Measurements from ENCODE around the gene BEND4. TPM values are rescaled to one million over a fixed set of nuclear protein-coding genes. Genes with fewer than 3 reads are reported as not detected.

BEND4 gene
- under 0.01 and 0.17 TPM in 2 replicates for total RNA-seq

DNA sequence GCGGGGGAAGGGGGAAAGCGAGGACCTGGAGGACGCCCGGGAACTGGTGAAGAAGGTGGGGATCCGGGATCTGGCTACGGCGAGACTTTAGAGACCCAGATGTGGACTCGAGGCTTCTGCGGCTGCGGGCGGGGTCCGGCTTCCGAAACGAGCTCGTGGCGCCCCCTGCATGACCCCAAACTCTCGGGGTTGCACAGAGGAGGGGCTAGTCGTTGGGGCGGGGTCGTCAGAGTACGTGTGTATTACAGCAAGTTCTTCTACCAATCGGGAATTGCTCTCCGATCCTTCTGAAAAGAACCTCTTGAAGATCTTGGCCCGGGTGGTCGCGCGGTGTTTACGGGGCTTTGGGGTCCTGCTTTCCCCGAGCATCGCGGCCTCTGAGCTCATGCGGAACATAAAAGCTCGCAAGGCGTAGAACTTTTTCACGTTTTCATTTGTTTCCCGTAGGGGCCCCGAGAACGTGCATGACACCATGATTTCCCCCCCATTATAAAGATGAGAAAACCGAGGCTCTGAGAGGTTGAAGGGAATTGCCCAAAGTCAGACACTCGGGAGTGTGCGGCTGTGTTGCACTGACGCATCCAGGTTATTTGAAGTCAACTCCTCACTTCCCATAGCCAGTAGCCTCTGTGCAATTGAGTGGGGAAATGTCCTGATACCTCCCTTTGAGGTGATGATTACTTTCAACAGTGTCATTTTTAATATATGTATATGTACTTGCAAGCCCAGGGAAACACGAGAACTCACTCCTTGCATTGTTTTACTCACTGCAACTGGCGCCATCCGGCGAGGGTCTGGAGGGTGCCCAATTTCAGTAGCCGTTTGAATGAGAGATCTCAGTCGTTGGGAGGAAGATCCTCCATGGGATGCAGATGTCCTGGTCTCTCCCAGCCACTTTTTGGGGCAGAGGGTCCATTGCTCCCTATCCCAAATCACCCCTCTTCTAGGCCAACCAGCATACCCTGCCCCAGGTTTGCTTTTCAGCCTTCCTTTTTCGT is at the start of gene BEND4:
TSS of gene BEND4 (minus strand) at position 149 of the 998 bp plus-strand sequence. CDS start 512 bp downstream, outside the sequence.

Other genes starting within 250 kb of the BEND4 start
- 43.1 and 48.8 TPM in 2 replicates for gene TMEM33, start 217.2 kb downstream of the BEND4 start, total RNA-seq
- gene DCAF4L1, start 170.9 kb downstream of the BEND4 start, total RNA-seq: under 0.01 and 0.17 TPM in 2 replicates
- gene SLC30A9, start 162.1 kb downstream of the BEND4 start, total RNA-seq: 48.5 and 52.0 TPM in 2 replicates
- not detected in 2 replicates for gene SHISA3, start 244.8 kb upstream of the BEND4 start, total RNA-seq